OCI-LY7 (cell line): ENCODE results near the gene MED27. TPM values are rescaled to one million over a fixed set of nuclear protein-coding genes. Genes with fewer than 3 reads are reported as not detected.

ENCODE experiments used
- BruUV-seq: library from RNA; stranded (reverse); fragments of 400-500 nt; replicated peaks from 2 replicates; lab custom pipeline; 2021; lab: Mats Ljungman, UMichigan
- CTCF ChIA-PET: fragments of 300-600 bp; sonication (Branson Sonifier 250); formaldehyde crosslinking; loops from one replicate; lab custom pipeline; 2022; ENCODE audit warnings: antibody characterized with exemption; ENCODE audit not compliant: unreplicated experiment; lab: Charles Lee
- POLR2A ChIA-PET: fragments of 300-600 bp; sonication (Branson Sonifier 250); formaldehyde crosslinking; loops from one replicate; lab custom pipeline; 2022; ENCODE audit warnings: antibody characterized with exemption; lab: Charles Lee
- DNase-seq: peaks from one replicate; pipeline ENCODE4 v3.0.0-alpha.2; 2015; ENCODE audit warnings: low spot score
- H2AFZ ChIP-seq: fragments of 200-600 bp; sonication (generic), shearing (Covaris generic); 2 replicates; pipeline ENCODE4 v1.6.1; 2014; ENCODE audit warnings: mild to moderate bottlenecking, antibody characterized with exemption, low read length, moderate library complexity
- H3K27ac ChIP-seq: fragments of 200-600 bp; sonication (generic); 2 replicates; pipeline ENCODE4 v1.5.1; 2014; ENCODE audit warnings: mixed run types, low read depth, mild to moderate bottlenecking, moderate library complexity, low read length, inconsistent platforms; ENCODE audit not compliant: poor library complexity, severe bottlenecking
- H3K36me3 ChIP-seq: fragments of 200-600 bp; sonication (generic); 2 replicates; pipeline ENCODE4 v1.6.1; 2014; ENCODE audit warnings: mild to moderate bottlenecking, antibody characterized with exemption, low read length, moderate library complexity, mixed read lengths; ENCODE audit not compliant: insufficient read depth
- H3K4me1 ChIP-seq: fragments of 200-600 bp; sonication (generic); 2 replicates; pipeline ENCODE4 v1.5.1; 2014; ENCODE audit warnings: mild to moderate bottlenecking, low read length; ENCODE audit not compliant: insufficient read depth, poor library complexity, severe bottlenecking
- H3K4me2 ChIP-seq: fragments of 200-600 bp; sonication (generic); 2 replicates; pipeline ENCODE4 v1.6.1; 2014; ENCODE audit warnings: mild to moderate bottlenecking, low read length
- H3K4me3 ChIP-seq: fragments of 200-600 bp; sonication (generic); 2 replicates; pipeline ENCODE4 v1.5.1; 2014; ENCODE audit warnings: mild to moderate bottlenecking, low read depth, low read length; ENCODE audit not compliant: poor library complexity, severe bottlenecking
- H3K79me2 ChIP-seq: fragments of 200-600 bp; sonication (generic); 2 replicates; pipeline ENCODE4 v1.6.1; 2016; ENCODE audit warnings: low read depth, mild to moderate bottlenecking, low read length, moderate library complexity, mixed read lengths; ENCODE audit not compliant: insufficient read depth
- H3K9me2 ChIP-seq: fragments of 200-600 bp; sonication (generic); 2 replicates; pipeline ENCODE4 v1.6.1; 2016; ENCODE audit warnings: mild to moderate bottlenecking, low read length, mixed read lengths; ENCODE audit not compliant: insufficient read depth
- H3K9me3 ChIP-seq: fragments of 200-600 bp; sonication (generic); 2 replicates; pipeline ENCODE4 v1.6.1; 2014; ENCODE audit warnings: mild to moderate bottlenecking, mixed run types, low read length, mixed read lengths
- H4K20me1 ChIP-seq: fragments of 200-600 bp; sonication (generic); 2 replicates; pipeline ENCODE4 v1.6.1; 2014; ENCODE audit warnings: mild to moderate bottlenecking, antibody characterized with exemption, low read length, moderate library complexity, mixed read lengths; ENCODE audit not compliant: insufficient read depth
- EZH2phosphoT487 ChIP-seq: fragments of 200-600 bp; sonication (generic); IDR thresholded peaks from 2 replicates; pipeline ENCODE4 v1.6.1; 2018; ENCODE audit warnings: low read depth, borderline replicate concordance, mild to moderate bottlenecking, mixed run types, antibody characterized with exemption, low read length, moderate library complexity, mixed read lengths
- intact Hi-C: fragments of 100-400 bp; cut with micrococcal nuclease; formaldehyde crosslinking; loops from one replicate; pipeline ENCODE4 v1.10.0; 2022; ENCODE audit not compliant: unreplicated experiment
- total RNA-seq, 2 experiments: library from RNA; depleted of rRNA in 1 of 2; stranded (reverse); fragments of >200 nt in 1 of 2; shearing (Covaris generic) in 1 of 2; gene quantifications; 2 replicates each; pipeline ENCODE4 v1.2.3, GENCODE V29; 2014 to 2022
- TF ChIP-seq, protein P1 (sequence below): fragments of 200-600 bp; sonication (generic); conservative IDR thresholded peaks from 2 replicates; pipeline ENCODE4 v1.5.1; 2014; ENCODE audit warnings: mild to moderate bottlenecking, antibody characterized with exemption, low read length, moderate library complexity, mixed read lengths

Gene MED27
- total RNA-seq, 2 experiments from 2014 or later, result 23.1 to 32.6 TPM

DNA sequence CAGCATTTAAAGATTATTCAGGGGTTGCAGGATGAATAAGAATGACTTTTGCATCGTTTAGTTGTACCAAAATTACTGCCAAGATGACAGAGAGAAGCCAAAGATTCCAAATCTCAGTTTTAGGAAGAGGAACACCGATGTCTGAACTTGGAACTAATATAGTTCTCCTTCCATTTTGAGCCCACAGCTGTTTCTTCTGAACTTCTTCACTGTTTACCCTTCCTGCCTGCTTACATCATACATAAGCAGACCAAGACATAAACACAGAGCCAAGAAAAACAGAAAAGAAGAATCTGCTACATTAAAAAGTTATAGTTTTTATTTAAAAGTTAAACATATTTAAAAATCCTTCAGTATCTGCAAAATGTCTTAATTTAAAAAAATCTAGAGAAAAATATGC, 192.8 kb downstream of the MED27 start:
- Histone ChIP-seq H3K79me2 (no peaks in the 10 kb centered on the region), H3K4me3 (no peak overlapping the region), H3K27ac (no peak overlapping the region), H4K20me1 (no peaks in the 10 kb centered on the region), H3K9me3 (no peaks in the 10 kb centered on the region), H3K4me2 (no peak overlapping the region), H3K4me1 (no peaks in the 10 kb centered on the region), H3K36me3 (no peaks in the 10 kb centered on the region), H3K9me2 (no peaks in the 10 kb centered on the region), H2AFZ (no peak overlapping the region)
- no peak for DNase-seq
- intact Hi-C loops, result no loop called here
- ChIA-PET POLR2A (no interaction called here), CTCF (no interaction called here)
- no TSS peak for BruUV-seq
- TF ChIP-seq EZH2phosphoT487, result no peak
- TF ChIP-seq, protein P1, sequence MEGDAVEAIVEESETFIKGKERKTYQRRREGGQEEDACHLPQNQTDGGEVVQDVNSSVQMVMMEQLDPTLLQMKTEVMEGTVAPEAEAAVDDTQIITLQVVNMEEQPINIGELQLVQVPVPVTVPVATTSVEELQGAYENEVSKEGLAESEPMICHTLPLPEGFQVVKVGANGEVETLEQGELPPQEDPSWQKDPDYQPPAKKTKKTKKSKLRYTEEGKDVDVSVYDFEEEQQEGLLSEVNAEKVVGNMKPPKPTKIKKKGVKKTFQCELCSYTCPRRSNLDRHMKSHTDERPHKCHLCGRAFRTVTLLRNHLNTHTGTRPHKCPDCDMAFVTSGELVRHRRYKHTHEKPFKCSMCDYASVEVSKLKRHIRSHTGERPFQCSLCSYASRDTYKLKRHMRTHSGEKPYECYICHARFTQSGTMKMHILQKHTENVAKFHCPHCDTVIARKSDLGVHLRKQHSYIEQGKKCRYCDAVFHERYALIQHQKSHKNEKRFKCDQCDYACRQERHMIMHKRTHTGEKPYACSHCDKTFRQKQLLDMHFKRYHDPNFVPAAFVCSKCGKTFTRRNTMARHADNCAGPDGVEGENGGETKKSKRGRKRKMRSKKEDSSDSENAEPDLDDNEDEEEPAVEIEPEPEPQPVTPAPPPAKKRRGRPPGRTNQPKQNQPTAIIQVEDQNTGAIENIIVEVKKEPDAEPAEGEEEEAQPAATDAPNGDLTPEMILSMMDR, result no peak

DNA sequence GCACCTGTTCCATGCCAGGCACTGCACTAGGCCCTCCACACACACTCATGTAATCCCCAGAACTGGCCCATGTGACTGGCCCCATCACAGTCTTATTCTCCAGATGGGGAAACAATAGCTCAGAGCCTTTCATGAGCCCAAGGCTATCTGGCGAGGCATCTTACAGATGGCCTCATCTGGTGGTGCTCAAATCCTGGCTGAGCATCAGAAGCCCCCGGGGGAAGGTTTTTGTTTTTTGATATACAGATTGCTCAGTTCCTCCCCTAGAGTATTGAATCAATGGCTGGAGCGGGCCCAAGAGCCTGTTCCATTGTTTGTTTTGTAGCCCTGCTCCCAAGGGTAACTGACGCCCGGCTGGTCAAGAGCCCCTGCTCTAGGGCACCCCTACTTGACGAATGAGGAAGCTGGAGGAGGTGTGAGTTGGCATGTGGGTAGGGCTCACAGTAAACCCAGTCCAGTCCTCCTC, 194.5 kb downstream of the MED27 start:
- TF ChIP-seq EZH2phosphoT487, result no peak
- H3K4me3 ChIP-seq, result no peak overlapping the region
- no peaks in the 10 kb centered on the region for H3K4me1 ChIP-seq
- H2AFZ ChIP-seq, result no peak overlapping the region
- H3K4me2 ChIP-seq, result no peak overlapping the region
- H4K20me1 ChIP-seq, result no peaks in the 10 kb centered on the region
- intact Hi-C loops, result no loop called here
- H3K9me2 ChIP-seq, result no peaks in the 10 kb centered on the region
- POLR2A ChIA-PET, result interaction anchor here (0.6 kb wide), 1 partner anchor 55 kb away, joined by 5 read pairs; no protein-coding TSS in a partner anchor
- no peaks in the 10 kb centered on the region for H3K36me3 ChIP-seq
- no peak overlapping the region for H3K27ac ChIP-seq
- H3K79me2 ChIP-seq, result no peaks in the 10 kb centered on the region
- no peak for DNase-seq
- H3K9me3 ChIP-seq, result no peaks in the 10 kb centered on the region
- BruUV-seq, result no TSS peak
- CTCF ChIA-PET, result no interaction called here

DNA sequence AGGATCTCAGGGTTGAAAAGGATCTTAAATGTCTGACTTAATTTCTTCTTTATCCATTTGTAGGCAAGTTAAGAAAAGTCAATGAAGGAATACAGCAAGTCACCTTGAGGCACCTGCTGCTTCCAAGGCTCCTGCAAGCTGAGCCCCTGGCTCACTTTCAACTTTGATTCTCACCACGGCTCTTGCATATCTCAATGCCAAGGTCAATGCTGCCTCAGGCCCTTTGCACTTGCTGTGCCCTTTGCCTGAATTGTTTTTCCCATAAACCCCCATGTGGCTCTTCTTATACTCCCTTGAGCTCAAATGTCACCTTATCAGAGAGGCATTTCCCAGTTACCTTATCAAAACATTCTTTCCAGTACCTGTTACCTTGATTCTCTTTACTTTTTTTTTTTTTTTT, 195.4 kb downstream of the MED27 start:
- no peak for TF ChIP-seq EZH2phosphoT487
- TF ChIP-seq, protein P1, result no peak
- Histone ChIP-seq H3K79me2 (no peaks in the 10 kb centered on the region), H4K20me1 (no peaks in the 10 kb centered on the region), H3K4me1 (no peaks in the 10 kb centered on the region), H3K27ac (no peak overlapping the region), H3K4me2 (no peak overlapping the region), H3K9me2 (no peaks in the 10 kb centered on the region), H2AFZ (no peak overlapping the region), H3K4me3 (no peak overlapping the region), H3K9me3 (no peaks in the 10 kb centered on the region), H3K36me3 (no peaks in the 10 kb centered on the region)
- no peak for DNase-seq
- ChIA-PET CTCF (no interaction called here), POLR2A (interaction anchor here (0.6 to 0.7 kb wide), 3 partner anchors 64 to 1406 kb away, joined by 3 read pairs; no protein-coding TSS in a partner anchor)
- intact Hi-C loops, result no loop called here
- BruUV-seq, result no TSS peak
